ENCODE data around the gene ERCC5. TPM values are rescaled to one million over a fixed set of nuclear protein-coding genes. Genes with fewer than 3 reads are reported as not detected.
A peak's percentile ranks its signal among the peaks of the same experiment; 100 is the strongest.

The ERCC5 gene
- 10 to 100 TPM; 65.9 to 95.5 TPM for total RNA-seq

DNA sequence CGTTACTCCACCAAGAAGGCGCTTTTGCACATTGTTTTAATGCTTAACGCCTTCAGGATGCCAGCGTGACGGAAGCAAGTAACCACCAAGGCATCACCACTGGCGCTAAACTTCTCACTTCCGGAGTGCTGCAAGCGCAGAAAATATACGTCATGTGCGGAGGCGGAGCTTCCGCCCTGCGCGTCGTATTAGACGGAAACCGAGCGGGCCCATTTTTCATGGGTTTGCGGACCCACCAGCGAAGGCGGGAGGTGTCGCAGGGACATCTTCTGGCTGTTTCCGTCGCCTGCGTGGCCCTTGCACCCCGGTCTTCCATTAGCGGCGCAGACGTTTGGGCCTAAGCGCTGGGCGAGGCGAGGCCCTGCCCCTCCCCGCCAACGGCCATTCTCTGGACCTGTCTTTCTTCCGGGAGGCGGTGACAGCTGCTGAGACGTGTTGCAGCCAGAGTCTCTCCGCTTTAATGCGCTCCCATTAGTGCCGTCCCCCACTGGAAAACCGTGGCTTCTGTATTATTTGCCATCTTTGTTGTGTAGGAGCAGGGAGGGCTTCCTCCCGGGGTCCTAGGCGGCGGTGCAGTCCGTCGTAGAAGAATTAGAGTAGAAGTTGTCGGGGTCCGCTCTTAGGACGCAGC lies at the start of gene ERCC5:
Gene ERCC5 (plus strand): TSS at position 403 of the 631 bp plus-strand sequence. CDS start 235 bp downstream, outside the sequence.
- no peaks in the 10 kb centered on the region for H3K27me3 Mint-ChIP-seq
- H3K4me1 Mint-ChIP-seq, result peaks cover 21% of the 10 kb centered on the region
- peak; percentile 90 for ATAC-seq (replicated peaks)
- H3K4me3 Mint-ChIP-seq, result peak within 1 kb of the TSS; percentile 84
- H3K27ac Mint-ChIP-seq, result peak within 1 kb of the TSS; percentile 80
- H3K9me3 Mint-ChIP-seq, result no peaks in the 10 kb centered on the region
- peaks cover 41% of the 10 kb centered on the region for H3K36me3 Mint-ChIP-seq (ENCODE audit: low read depth)

DNA sequence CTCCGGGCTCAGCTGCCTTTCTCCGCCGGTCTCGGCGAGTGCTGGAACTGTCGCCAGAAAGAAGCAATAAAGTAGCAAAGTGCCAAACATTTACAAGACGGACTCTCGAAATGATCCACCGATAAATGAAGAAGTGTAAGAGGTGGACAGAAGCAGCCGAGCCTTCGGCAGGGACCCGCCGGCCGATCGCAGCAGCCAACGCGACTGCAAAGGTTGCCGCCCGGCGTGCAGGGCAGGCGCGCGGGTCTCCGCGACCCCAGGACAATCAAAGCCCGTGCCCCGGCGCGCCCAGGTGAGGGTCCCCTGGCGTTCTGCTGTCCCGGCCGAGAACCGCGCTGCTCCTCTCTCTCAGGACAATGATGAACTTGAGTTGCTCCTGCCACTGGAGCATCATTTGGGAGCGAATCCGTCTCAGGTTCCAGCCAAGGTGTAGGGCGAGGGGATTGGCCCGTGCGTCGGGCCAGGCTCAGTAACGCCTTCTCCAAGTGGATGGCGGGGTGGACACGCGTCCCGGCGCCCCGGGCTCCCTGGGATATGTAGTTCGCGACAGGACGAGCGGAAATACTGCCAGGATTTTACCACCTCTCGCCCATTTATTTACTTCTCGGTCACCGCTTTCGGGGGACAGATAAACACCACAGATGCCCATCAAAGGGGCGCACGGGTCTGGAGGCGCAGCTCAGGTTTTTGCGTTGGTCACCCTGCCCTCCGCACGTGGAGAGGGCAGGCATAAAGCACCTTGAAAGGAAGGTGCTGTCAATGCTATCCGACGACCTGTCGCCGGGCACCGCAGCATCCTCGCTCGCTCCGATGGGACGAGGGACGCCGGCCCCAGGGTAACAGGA lies 47.0 kb upstream of the ERCC5 start, which contains the start of the genes BIVM and POGLUT2:
Gene BIVM (plus strand): TSS at position 539 of the 845 bp plus-strand sequence. CDS start 8,149 bp downstream, outside the sequence.
Gene POGLUT2 (minus strand): TSS at position 396 of the 845 bp plus-strand sequence. CDS start 306 bp downstream, at position 90.
- no peaks in the 10 kb centered on the region for H3K9me3 Mint-ChIP-seq
- peak within 1 kb of the TSS; percentile 86 for H3K4me3 Mint-ChIP-seq
- H3K27ac Mint-ChIP-seq, result peak within 1 kb of the TSS; percentile 15
- H3K4me1 Mint-ChIP-seq, result peaks cover 8% of the 10 kb centered on the region
- H3K36me3 Mint-ChIP-seq (ENCODE audit: low read depth), result no peaks in the 10 kb centered on the region
- peak; percentile 81 for ATAC-seq (replicated peaks)
- H3K27me3 Mint-ChIP-seq, result no peaks in the 10 kb centered on the region

DNA sequence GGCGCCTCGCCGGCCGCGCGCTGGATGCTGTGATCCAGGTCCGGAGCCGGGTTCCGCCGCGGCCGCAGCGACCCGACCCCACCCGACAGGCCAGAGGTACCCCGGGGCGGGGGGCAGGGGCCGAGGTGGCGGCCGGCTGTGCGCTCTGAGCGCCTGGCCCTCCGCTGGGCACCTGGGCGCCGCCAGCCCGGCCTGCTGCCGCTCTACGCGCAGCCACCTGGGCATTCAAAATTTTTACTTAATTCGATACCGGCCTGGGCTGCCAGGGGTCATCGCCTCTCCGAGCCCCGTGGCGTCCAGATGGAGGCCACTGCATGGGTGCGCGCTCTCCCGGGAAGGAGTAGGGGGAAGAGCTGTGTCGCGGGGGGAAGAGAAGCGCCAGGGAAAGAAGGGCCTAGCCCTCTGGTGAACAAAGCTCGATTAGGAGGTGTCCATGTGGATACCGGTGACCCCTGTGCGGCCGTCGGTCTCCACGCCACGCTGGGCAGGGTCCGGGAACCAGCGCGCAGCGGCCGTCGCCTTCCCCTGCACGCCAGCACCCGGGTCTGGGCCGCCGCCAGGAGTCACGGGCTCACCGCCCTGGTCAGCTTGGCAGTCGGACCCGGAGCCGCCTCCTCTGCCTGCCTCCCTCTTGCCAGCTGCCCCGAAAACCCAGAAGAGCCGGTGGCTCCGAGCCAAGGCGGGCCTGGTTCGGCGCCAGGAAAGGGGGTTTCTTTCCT lies 46.2 kb upstream of the ERCC5 start:
- peak overlapping the region; percentile 86 for H3K4me3 Mint-ChIP-seq
- no peaks in the 10 kb centered on the region for H3K27me3 Mint-ChIP-seq
- no peaks in the 10 kb centered on the region for H3K9me3 Mint-ChIP-seq
- H3K27ac Mint-ChIP-seq, result no peak overlapping the region
- ATAC-seq (replicated peaks), result no peak
- H3K36me3 Mint-ChIP-seq (ENCODE audit: low read depth), result no peaks in the 10 kb centered on the region
- H3K4me1 Mint-ChIP-seq, result peaks cover 8% of the 10 kb centered on the region

DNA sequence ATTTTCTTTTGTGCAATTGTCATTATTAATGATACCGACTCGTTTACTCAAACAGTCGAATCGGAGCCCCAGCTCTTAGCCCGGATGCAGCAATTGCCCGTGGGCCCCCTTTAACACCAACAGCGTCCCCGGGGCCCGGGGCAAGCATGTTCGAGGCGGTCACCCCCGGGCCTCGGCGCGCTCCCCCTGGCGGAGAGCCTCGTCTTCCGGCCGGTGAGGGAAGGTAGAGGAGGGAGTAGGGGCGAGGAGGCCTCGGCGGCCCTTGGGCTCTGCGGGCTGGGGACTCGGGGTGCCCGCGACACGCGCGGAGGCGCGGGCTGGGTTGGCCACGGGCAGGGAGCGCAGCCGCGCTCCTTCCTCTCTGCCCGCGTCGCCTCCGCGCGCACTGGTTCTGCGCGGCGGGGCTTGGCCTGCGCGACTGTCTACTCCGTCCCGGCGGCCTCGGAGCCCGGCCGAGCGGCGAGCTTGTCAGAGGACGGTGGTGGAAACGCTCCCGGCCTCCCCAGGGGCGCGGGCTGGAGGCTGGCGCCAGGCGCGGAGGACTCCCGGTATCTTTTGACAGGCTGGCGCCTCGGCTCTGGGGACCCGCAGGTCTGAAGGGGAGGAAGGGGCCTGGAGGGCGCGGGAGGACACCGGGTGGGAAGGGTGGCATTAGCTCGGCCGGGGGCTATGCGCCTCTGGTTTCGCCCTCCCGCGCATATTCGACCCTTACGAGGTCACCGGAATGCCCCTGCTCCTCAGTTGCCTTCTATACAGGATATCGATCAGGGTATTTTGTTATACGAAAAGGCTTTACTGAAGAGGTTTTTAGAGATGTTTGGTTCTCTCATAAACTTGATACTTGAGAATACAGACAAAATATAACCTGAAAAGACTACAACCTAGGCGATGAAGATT lies 45.4 kb upstream of the ERCC5 start:
- Mint-ChIP-seq H3K4me3 (peak overlapping the region; percentile 86), H3K36me3 (ENCODE audit: low read depth) (no peaks in the 10 kb centered on the region), H3K27ac (no peak overlapping the region), H3K4me1 (peaks cover 8% of the 10 kb centered on the region), H3K27me3 (no peaks in the 10 kb centered on the region), H3K9me3 (no peaks in the 10 kb centered on the region)
- ATAC-seq (replicated peaks), result peak; percentile 89

DNA sequence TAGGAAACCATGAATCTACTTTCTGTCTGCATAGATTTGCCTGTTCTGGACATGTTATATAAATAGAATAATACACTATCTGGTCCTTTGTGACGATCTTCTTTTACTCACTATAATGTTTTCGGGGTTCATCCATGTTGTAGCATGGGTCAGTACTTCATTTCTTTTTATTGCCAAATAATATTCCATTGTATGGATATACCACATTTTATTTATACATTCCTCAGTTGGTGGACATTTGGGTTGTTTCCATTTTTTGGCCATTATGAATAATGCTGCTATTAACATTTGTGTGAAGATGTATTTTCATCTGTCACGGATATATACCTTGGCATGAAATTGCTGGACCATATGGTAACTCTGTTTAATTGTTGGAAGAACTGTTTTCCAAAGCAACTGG lies 40.2 kb upstream of the ERCC5 start:
- H3K4me1 Mint-ChIP-seq, result peaks cover 8% of the 10 kb centered on the region
- H3K4me3 Mint-ChIP-seq, result no peak overlapping the region
- H3K27me3 Mint-ChIP-seq, result no peaks in the 10 kb centered on the region
- no peak for ATAC-seq (replicated peaks)
- H3K27ac Mint-ChIP-seq, result no peak overlapping the region
- peaks cover 6% of the 10 kb centered on the region for H3K36me3 Mint-ChIP-seq (ENCODE audit: low read depth)
- H3K9me3 Mint-ChIP-seq, result no peaks in the 10 kb centered on the region

DNA sequence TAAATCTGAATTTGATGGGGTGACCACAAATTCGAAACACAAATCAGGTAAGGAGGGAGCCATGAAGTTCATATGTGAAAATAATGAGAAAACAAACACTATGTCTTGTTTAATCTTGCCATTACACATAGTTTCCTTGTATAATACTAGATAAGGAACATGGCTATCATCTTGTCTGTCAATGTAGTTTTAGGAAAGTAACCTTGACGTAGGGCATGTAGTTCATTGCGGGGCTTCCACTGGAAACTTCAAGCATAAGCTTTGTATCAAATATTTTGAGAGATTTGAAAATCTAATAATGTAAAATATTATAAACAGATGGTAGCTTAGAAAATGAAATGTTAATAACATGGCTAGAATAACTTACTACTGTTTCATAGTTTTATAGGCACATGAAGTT lies 38.1 kb upstream of the ERCC5 start:
- no peaks in the 10 kb centered on the region for H3K4me1 Mint-ChIP-seq
- H3K4me3 Mint-ChIP-seq, result no peak overlapping the region
- ATAC-seq (replicated peaks), result no peak
- H3K36me3 Mint-ChIP-seq (ENCODE audit: low read depth), result peaks cover 20% of the 10 kb centered on the region
- no peaks in the 10 kb centered on the region for H3K27me3 Mint-ChIP-seq
- no peak overlapping the region for H3K27ac Mint-ChIP-seq
- H3K9me3 Mint-ChIP-seq, result no peaks in the 10 kb centered on the region

DNA sequence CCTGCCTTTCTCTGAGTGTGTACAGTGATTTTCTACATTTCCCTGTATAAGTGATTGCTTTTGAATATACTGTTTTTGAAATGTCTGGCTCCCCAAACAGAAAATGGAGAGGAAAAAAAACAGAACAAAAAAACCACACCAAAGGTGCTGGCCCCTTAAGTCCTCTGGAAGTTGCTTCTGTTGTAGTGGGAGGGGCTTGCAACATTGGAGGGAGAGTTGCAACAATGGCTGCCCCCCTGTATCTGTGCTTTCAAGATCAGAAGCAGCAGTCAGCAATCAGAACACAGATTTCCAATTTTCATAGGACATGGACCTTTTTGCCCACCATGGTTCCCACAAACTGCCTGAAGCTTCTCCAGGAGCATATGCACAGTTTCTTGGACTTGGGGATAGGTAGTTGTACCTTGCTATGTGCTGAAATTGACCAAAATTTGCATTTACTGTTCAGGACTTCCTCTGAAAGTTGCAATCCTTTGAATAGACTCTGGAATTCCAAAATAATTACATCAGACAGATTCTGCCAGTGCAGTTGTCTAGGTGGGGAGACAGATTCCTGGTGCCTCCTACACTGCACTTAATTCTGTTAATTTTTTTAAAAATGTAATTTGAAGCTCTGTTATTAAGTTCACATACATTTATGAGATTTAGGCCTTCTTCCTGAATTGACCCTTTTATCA lies 33.1 kb upstream of the ERCC5 start:
- no peak for ATAC-seq (replicated peaks)
- H3K4me3 Mint-ChIP-seq, result no peak overlapping the region
- H3K27me3 Mint-ChIP-seq, result no peaks in the 10 kb centered on the region
- peaks cover 6% of the 10 kb centered on the region for H3K4me1 Mint-ChIP-seq
- no peak overlapping the region for H3K27ac Mint-ChIP-seq
- H3K9me3 Mint-ChIP-seq, result no peaks in the 10 kb centered on the region
- H3K36me3 Mint-ChIP-seq (ENCODE audit: low read depth), result peaks cover 39% of the 10 kb centered on the region

DNA sequence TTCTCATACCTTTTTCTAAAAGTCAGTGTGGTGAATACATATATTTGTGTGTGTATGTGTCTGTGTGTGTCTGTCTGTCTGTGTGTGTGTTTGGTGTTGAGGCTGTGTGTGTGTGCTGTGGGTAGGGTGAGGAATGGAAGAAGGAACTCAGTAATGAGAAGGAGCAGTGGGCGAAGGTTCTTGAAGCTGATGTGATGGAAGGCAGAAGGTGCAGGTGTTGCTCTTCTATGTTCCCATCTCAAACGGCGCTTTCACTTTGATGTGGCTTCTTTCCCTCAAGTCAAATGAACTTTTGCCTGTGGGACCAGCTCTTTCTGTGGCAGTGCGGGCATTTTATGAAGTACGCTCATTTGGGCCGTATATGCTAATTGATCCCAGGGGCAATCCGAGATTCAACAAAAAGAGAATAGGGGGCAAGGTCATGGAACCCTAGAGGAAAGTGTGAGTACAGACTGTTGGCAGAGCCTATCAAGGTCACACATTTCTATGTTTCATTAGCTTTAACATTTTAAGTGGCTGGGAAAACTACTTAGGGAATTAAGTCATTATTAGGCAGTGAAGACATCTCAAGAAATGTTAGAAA lies 31.7 kb upstream of the ERCC5 start:
- no peak overlapping the region for H3K27ac Mint-ChIP-seq
- H3K36me3 Mint-ChIP-seq (ENCODE audit: low read depth), result peaks cover 43% of the 10 kb centered on the region
- no peaks in the 10 kb centered on the region for H3K9me3 Mint-ChIP-seq

DNA sequence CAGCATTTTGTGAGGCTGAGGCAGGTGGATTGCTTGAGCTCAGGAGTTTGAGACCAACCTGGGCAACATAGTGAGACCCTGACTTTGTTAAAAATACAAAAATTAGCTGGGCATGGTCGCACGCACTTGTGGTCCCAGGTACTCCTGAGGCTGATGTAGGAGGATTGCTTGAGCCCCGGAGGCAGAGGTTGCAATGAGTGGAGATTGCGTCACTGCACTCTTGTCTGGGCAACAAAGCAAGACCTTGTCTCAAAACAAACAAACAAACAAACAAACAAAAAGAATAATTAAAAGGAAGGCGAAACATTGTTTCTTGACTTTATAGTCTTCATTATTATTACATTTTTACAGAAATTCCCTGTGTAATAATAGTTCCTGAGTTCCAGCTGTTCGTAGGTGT lies 31.0 kb upstream of the ERCC5 start:
- Mint-ChIP-seq H3K36me3 (ENCODE audit: low read depth) (peaks cover 50% of the 10 kb centered on the region), H3K9me3 (no peaks in the 10 kb centered on the region), H3K4me1 (peaks cover 6% of the 10 kb centered on the region), H3K27ac (no peak overlapping the region), H3K27me3 (no peaks in the 10 kb centered on the region), H3K4me3 (no peak overlapping the region)
- no peak for ATAC-seq (replicated peaks)

More for the DNA sequence above, 31.7 kb upstream of the ERCC5 start:
- Mint-ChIP-seq H3K27me3 (no peaks in the 10 kb centered on the region), H3K4me1 (peaks cover 6% of the 10 kb centered on the region), H3K4me3 (no peak overlapping the region)
- ATAC-seq (replicated peaks), result no peak

DNA sequence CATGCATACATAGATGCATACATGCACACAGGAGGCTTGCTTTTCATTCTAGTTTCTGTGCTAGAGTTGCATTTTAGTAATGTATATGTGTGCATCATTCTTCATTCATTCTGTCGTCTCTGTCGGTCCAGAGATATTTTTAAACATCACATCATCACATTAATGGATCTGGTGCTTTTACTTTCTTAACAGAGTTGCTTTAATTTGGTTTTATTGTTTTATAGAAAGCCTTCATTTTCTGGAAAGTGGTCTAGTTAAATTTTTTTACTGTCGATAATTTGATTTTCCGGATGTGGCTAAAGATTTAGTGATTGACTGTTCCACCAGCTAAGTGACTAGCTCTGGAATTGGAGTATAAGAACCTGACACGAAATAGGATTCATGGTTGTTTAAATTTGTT lies 30.0 kb upstream of the ERCC5 start:
- H3K9me3 Mint-ChIP-seq, result no peaks in the 10 kb centered on the region
- peaks cover 6% of the 10 kb centered on the region for H3K4me1 Mint-ChIP-seq
- peaks cover 59% of the 10 kb centered on the region for H3K36me3 Mint-ChIP-seq (ENCODE audit: low read depth)
- H3K27ac Mint-ChIP-seq, result no peak overlapping the region
- ATAC-seq (replicated peaks), result no peak
- no peak overlapping the region for H3K4me3 Mint-ChIP-seq
- no peaks in the 10 kb centered on the region for H3K27me3 Mint-ChIP-seq

DNA sequence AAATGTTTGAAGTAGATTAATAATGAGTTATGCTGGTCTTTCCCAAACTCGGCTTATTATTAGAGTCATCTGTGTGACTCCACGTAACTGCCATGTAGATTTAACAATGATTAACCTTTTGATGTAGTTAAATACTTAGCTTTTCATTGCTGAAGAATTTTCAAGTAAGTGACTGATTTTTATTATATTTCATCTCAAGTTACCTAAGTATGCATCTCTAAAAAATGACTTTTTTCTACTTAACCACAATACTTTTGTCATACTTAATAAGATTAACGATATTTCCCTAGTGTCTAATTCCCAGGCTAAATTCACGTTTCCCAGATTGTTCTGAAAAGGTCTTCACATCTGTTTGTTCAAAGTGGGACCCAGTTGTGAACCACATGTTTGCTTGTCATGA lies 29.1 kb upstream of the ERCC5 start:
- H3K4me1 Mint-ChIP-seq, result peaks cover 6% of the 10 kb centered on the region
- no peak for ATAC-seq (replicated peaks)
- peaks cover 53% of the 10 kb centered on the region for H3K36me3 Mint-ChIP-seq (ENCODE audit: low read depth)
- no peaks in the 10 kb centered on the region for H3K9me3 Mint-ChIP-seq
- no peaks in the 10 kb centered on the region for H3K27me3 Mint-ChIP-seq
- no peak overlapping the region for H3K4me3 Mint-ChIP-seq
- H3K27ac Mint-ChIP-seq, result no peak overlapping the region

DNA sequence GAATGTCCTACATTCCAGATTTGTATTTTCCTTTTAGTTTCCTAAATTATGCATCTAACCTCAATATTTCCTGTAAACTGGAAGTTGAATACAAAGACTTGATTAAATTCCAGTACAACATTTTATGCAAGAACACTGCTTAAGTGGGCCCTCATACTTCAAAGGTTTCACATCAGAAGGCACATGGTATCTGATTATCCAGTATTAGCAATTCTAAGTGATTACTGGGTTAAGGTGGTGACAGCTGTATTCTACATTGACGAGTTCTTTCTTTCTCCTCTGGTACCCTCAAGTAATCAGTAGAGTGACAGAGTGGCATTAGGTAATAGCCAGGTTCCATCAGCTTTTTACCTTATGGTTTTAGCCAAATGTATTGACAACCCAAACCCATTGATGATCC lies 28.6 kb upstream of the ERCC5 start:
- Mint-ChIP-seq H3K4me3 (no peak overlapping the region), H3K27ac (no peak overlapping the region), H3K36me3 (ENCODE audit: low read depth) (peaks cover 53% of the 10 kb centered on the region), H3K9me3 (no peaks in the 10 kb centered on the region), H3K4me1 (peaks cover 6% of the 10 kb centered on the region), H3K27me3 (no peaks in the 10 kb centered on the region)
- no peak for ATAC-seq (replicated peaks)

DNA sequence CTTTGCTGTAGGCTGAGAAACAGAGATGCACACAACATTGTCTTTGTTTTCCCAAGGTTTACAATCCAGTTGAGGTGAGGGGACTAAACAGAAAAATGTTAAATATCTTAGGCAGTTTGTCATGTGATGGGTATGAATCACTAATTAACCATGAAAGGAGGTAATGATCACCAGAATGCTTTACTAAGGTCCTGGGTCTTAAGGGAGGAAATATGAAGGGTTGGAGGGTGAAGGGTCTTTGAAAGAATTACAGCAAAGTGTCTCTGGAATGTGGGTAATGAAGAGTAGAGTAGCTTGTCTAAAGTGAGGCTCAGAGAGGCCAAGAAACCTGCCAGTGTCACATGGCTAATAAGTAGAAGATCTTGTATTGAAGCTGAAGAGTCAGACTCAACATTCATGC lies 27.9 kb upstream of the ERCC5 start:
- Mint-ChIP-seq H3K9me3 (no peaks in the 10 kb centered on the region), H3K4me3 (no peak overlapping the region), H3K36me3 (ENCODE audit: low read depth) (peaks cover 60% of the 10 kb centered on the region), H3K27me3 (no peaks in the 10 kb centered on the region), H3K27ac (no peak overlapping the region), H3K4me1 (peaks cover 6% of the 10 kb centered on the region)
- no peak for ATAC-seq (replicated peaks)

All from activated T-helper 17 cell treated with anti-CD3 and anti-CD28 coated beads, Interleukin-2, amount 50 U/mL, for 72 hours (primary cell).